HG03442 (cell line): ENCODE measurements around the gene LPCAT1.
A peak's percentile ranks its signal among the peaks of the same experiment; 100 is the strongest.
"Not testable (repeated sequence)": the region's sequence is repeated elsewhere in the genome, so short reads cannot be mapped to it uniquely, and the experiment has no call there.

ENCODE experiments used
- ATAC-seq: cut with Tn5 transposase; IDR thresholded peaks from one replicate; pipeline ENCODE4 v1.9.1; 2021; ENCODE audit warnings: mild to moderate bottlenecking, moderate library complexity; ENCODE audit not compliant: unreplicated experiment

The LPCAT1 gene

GRCh38 chr5:1541702-1542400, 18.1 kb upstream of the LPCAT1 start:
- ATAC-seq, result no peak

DNA sequence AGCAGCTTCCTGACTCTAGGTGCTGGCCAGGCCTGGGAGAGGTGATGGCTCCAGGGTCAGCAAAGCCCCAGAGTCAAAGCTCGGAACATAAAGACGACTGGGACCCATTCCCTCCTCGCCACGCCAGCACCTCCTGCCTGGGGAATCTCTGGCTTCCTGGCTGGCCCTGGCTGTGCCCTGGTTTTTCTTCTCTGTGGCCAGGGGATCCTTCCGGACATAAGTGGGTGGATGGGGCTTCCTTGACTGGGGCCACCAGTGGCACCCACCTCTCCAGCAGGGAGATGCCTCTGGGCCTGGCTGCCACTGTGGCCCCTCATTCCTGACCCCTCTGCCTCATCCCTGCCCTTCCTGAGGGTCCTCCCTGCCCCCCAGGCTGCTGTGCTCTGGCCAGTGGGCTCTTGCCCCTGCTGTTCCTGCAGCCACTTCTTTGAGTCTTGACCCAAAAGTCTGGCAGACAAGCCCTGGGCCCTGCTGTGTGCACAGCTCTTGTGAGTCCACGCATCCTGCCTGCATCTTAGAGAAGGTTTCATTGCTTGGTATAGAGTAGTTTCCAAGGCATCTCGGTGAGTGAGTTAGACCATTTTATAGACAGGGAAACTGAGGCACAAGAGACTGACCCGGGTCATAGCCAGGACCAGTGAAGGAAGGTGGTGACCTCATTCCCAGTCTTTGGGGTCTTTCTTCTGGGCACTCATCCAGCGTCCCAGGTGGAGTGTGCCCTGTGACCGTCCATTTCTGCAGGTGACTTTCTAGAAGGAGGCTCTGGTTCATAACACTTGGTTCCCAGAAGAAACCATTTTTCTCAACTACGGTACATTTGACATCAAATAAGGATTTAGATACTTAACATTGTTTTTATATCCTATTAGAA, 17.3 kb upstream of the LPCAT1 start:
- no peak for ATAC-seq

DNA sequence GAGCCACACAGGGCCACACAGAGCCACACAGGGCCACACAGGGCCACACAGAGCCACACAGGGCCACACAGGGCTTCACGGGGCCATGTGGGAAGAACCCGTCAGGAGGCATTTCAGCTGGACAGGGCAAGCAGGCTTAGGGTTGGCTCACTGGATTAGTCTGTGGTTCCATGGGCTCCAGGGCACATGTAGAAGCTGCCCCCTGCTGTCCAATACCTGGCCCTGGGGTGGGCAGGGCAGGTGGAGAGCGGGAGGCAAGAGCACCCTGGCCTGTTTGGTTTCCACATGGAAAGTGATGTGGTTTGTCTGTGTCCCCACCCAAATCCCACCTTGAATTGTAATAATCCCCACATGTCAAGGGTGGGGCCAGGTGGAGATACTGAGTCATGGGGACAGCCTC, 16.4 kb upstream of the LPCAT1 start:
- no peak for ATAC-seq

- ATAC-seq, result not testable (repeated sequence)
Observed at GRCh38 chr5:1539393-1540161, 15.8 kb upstream of the LPCAT1 start.

- ATAC-seq, result no peak
Observed at GRCh38 chr5:1538741-1539392, 15.1 kb upstream of the LPCAT1 start.

DNA sequence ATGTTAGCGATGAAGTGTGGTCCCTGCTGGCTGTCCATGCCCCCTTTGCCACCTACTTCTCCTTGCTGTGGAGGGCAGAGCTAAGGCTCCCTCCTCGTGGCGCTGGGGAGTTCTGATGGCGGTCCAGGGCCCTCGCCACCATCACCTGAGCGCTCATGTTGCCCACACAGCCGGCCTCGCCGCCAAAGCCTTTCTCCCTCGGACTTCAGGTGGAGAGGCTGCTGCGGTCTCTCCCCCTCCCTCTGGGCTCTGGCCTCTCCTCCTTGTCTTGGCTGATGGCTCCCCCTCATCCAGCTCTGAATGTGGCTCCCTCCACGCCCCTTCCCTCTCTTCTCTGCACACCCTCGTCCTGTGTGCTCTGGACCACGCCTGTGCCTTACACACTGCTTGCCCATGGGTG, 14.5 kb upstream of the LPCAT1 start:
- no peak for ATAC-seq

DNA sequence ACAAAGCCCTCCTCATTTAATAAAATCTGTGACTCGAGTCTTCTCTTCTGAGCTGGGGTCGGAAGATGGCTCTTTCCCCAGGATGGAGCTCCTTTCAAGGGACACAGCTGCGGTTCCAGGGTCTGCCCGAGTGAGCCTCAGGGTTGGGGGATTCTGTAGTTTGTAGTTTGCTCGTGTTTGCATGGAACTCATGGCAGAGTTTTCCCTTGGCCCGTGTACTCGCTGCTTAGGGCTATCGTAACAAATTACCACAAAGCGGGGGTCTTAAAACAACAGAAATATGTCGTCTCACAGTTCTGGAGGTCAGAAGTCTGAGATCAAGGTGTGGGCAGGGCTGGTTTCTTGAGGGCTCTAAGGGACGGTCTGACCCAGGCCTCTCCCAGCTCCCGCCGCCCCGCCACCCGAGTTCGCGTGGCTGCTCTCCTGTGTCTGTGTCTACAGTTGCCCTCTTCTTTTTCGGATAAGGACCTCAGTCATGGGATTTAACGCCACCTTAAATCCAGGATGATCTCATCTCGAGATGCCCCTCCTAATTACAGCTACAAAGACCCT, 13.9 kb upstream of the LPCAT1 start:
- no peak for ATAC-seq

- no peak for ATAC-seq
Observed at GRCh38 chr5:1536871-1537602, 13.3 kb upstream of the LPCAT1 start.

GRCh38 chr5:1536322-1536845, 12.6 kb upstream of the LPCAT1 start:
- ATAC-seq, result peak; percentile 98

DNA sequence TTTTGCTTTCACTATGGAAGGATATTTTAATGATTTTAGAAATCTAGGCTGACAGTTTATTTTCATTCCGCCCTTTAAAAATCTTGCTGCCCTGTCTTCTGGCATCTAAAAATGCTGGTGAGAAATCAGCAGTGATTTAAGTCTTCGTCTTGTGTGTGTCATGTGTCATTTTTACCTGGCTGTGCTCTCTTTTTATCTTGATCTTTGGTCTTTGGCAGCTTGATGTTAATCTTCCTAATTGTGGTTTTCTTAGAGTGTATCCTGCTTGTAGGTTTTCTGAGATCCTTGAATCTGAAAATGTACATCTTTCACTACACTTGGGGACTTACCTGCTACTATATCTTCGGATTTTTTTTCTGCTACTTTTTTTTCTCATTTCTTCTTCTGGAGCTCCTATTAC, 11.9 kb upstream of the LPCAT1 start:
- ATAC-seq, result no peak

GRCh38 chr5:1532384-1532783, 8.6 kb upstream of the LPCAT1 start:
- no peak for ATAC-seq

DNA sequence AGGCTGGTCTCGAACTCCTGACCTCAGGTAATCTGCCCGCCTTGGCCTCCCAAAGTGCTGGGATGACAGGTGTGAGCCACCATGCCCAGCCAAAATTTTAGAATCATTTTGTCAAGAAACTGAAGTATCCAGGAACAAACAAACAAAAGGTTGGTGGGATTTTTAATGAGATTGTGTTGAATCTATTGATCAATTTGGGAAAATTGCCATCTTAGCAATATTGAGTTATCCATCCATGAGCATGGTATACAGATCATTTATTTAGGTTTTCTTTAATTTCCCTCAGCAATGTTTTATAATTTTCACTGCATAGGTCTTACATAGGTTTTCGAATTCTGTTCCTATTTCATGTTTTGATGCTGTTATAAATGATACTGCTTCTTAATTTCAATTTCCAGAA, 5.7 kb upstream of the LPCAT1 start:
- ATAC-seq, result no peak

GRCh38 chr5:1527533-1528205, 3.9 kb upstream of the LPCAT1 start:
- ATAC-seq, result no peak

DNA sequence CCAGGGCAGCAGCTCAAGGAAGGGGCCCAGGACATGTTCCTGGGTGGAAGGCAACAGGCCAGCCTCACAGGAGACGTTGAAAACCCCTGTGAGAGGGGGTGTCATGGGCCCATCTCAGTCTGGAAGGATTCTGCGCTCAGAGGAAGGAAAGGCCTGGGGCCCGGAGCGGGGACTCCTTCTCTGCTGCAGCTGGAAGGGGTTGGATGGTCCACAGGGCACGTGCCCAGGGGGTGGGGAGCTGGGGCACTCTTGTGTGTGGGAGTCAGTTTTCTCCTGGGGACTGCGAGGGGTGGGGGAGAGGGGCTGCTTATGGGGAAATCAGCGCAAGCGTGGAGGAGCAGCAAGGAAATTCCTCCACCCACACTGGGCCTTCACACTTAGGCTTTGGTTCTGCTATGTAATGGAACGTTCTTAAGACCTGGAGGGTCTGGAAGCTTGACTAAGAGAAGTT, 2.9 kb upstream of the LPCAT1 start:
- no peak for ATAC-seq

DNA sequence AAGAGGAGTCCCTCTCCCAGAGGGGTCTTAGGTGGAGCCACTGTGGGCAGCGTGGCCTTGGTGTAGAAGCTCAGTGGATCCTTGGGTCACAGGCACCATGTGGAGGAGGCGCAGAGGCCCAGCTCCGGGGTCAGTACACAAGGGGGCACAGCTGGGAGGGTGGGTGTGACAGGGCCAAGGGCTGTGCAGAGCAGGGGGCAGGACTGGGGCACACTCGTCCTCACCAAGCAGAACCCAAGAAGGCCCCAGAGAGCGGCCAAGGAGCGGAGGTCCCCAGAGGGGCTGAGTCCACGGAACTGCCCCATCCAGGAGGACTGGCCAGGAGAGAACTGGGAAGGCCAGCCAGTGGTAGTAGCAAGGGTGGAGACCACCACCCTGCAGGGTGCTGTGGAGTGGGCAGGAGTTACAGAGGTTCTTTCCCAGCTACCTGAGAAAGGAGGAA, 2.5 kb upstream of the LPCAT1 start:
- ATAC-seq, result no peak

- no peak for ATAC-seq
Observed at GRCh38 chr5:1525624-1526189, 1.9 kb upstream of the LPCAT1 start.

- ATAC-seq, result no peak
Observed at GRCh38 chr5:1524799-1525623, 1.3 kb upstream of the LPCAT1 start.

- ATAC-seq, result no peak
Observed at GRCh38 chr5:1524481-1524798, 680 bp upstream of the LPCAT1 start.
